GM12865 (cell line): ENCODE data around the gene MEFV.

Source experiments
- DNase-seq: peaks from one replicate; pipeline ENCODE4 v3.0.0; 2010; ENCODE audit warnings: low read depth
- H3K4me3 ChIP-seq: 2 replicates; pipeline ENCODE4 v1.5.1; 2011; ENCODE audit warnings: mild to moderate bottlenecking, low read depth, low read length, control low read depth
- CTCF ChIP-seq: IDR thresholded peaks from 2 replicates; pipeline ENCODE4 v1.5.1; 2011; ENCODE audit warnings: low read length, control low read depth, low read depth, inconsistent platforms; ENCODE audit not compliant: insufficient read depth; ENCODE audit errors: missing control alignments

The MEFV gene

GRCh38 chr16:3249451-3249850, 7.0 kb downstream of the MEFV start:
- no peak for DNase-seq
- TF ChIP-seq CTCF, result no peak
- no peak overlapping the region for H3K4me3 ChIP-seq

- no peak for DNase-seq
- TF ChIP-seq CTCF, result no peak
- no peak overlapping the region for H3K4me3 ChIP-seq
Observed at GRCh38 chr16:3249020-3249419, 7.4 kb downstream of the MEFV start.

- no peak for DNase-seq
- TF ChIP-seq CTCF, result no peak
- no peak overlapping the region for H3K4me3 ChIP-seq
Observed at GRCh38 chr16:3248596-3248995, 7.8 kb downstream of the MEFV start.

- TF ChIP-seq CTCF, result no peak
- no peak for DNase-seq
- H3K4me3 ChIP-seq, result no peak overlapping the region
Observed at GRCh38 chr16:3246876-3247275, 9.6 kb downstream of the MEFV start.

GRCh38 chr16:3246002-3246401, 10.4 kb downstream of the MEFV start:
- no peak overlapping the region for H3K4me3 ChIP-seq
- DNase-seq, result no peak
- TF ChIP-seq CTCF, result no peak

- DNase-seq, result no peak
- TF ChIP-seq CTCF, result no peak
Observed at GRCh38 chr16:3243882-3244281, 12.6 kb downstream of the MEFV start.

GRCh38 chr16:3242709-3243108, 13.7 kb downstream of the MEFV start:
- DNase-seq, result no peak
- no peak for TF ChIP-seq CTCF
- no peak overlapping the region for H3K4me3 ChIP-seq

More at GRCh38 chr16:3243882-3244281, 12.6 kb downstream of the MEFV start:
- H3K4me3 ChIP-seq, result no peak overlapping the region
